Measurements from ENCODE around the gene CELF4. TPM values are rescaled to one million over a fixed set of nuclear protein-coding genes. Genes with fewer than 3 reads are reported as not detected.

Gene CELF4
- total and polyA plus RNA-seq, 2 experiments from 2014 or later: 0.24 TPM; not detected in 1

DNA sequence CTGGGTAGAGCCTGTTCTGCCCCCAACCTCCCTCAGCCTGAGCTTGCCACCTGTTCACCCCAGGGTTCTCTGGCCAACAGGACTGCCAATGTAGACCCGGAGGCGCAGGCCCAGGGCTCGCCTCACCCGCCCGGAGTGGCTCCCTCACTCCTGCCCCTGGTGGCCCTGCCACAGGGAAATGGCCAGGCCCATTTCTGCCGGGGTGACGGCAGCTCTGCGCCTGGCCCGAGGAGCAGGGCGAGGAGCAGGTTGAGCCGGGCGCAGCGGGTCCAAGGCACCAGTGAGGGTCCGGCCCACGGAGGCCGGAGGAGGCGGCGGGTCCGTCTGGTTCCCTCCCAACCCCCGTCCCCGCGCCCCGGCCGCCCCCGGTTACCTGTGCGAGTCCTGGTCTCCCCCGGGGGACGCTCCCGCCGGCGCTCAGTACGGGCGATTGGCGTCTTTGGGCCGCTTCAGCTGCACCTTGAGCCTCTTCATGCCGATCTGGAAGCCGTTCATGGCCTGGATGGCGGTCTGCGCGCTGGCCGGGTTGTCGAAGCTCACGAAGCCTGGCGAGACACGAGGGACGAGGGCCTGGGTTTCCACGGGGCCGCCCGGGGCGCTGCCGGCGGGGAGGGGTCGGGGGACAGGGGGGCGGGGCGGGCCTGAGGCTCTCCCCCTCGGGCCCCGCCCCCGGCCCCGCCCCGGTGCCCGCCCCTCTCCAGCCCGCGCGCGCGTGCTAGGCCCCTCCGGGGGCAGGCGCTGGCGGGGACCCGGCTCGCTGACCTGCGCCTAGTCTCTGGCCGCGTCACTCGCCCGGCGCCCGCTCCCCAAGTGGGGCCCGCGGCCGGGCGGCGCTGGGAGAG, 312.0 kb downstream of the CELF4 start:
- H3K4me3 ChIP-seq: no peak overlapping the region

DNA sequence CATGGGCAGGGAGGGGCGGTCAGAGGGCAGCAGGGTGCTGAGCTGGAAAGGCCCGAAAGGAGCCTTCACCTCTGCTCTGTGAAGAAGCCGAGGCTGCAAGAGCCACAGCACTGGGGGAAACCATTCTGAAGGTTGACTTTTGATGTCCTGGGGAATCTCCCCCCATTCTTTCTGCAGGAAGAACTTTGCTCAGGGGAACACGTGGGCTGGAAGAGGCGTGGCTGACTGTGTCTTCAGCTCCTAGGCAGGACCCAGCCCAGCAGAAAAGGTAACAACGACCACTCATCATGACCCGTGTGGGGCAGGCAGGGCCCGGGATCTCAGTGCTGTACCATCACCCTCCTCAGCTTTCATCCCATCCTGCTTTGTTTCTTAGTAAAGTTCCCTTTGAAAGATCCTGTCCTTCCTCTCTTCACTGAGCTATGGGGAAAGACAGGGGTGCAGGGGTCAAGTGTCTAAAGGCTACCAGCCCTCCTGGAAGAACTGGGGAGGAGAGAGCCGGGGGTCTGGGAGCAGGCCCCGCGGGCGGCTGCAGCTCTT, 312.7 kb downstream of the CELF4 start:
- no peak for DNase-seq
- TF ChIP-seq EZH2 (IDR thresholded peaks at IDR 0.05; ENCODE audit: insufficient read depth, poor library complexity, severe bottlenecking) (no peak), EZH2phosphoT487 (IDR thresholded peaks at IDR 0.05; ENCODE audit: insufficient read depth, low read depth) (no peak)

More for the DNA sequence above, 312.0 kb downstream of the CELF4 start:
- no peaks in the 10 kb centered on the region for H3K4me1 ChIP-seq (ENCODE audit: insufficient read depth)
- no peaks in the 10 kb centered on the region for H3K9me2 ChIP-seq (ENCODE audit: insufficient read depth)
- in situ Hi-C loops (cut with MboI): no loop called here
- H2AFZ ChIP-seq: no peak overlapping the region
- peaks cover 55% of the 10 kb centered on the region for H3K27me3 ChIP-seq (replicated peaks; ENCODE audit: insufficient read depth)
- no peaks in the 10 kb centered on the region for H3F3A ChIP-seq (ENCODE audit: insufficient read depth)
- H3K9ac ChIP-seq: no peak overlapping the region
- H3K79me2 ChIP-seq (ENCODE audit: insufficient read depth): no peaks in the 10 kb centered on the region
- no peak overlapping the region for H3K4me2 ChIP-seq (ENCODE audit: unreplicated experiment)
- H3K9me3 ChIP-seq (ENCODE audit: low read depth): no peaks in the 10 kb centered on the region
- no peaks in the 10 kb centered on the region for H4K20me1 ChIP-seq (ENCODE audit: insufficient read depth)
- H3K27ac ChIP-seq: no peak overlapping the region
- TF ChIP-seq EZH2phosphoT487 (IDR thresholded peaks at IDR 0.05; ENCODE audit: insufficient read depth, low read depth) (no peak), EZH2 (IDR thresholded peaks at IDR 0.05; ENCODE audit: insufficient read depth, poor library complexity, severe bottlenecking) (no peak)
- 17 to 24% methylated on average over 23 to 32 of the region's 83 CpGs for WGBS, 2 experiments (ENCODE audit: low coverage in 1 of 2, low lambda C conversion rate in 2 of 2, missing lambda C conversion rate in 2 of 2)
- H3K36me3 ChIP-seq (ENCODE audit: low read depth): no peaks in the 10 kb centered on the region
- DNase-seq: peak; percentile 25

DNA sequence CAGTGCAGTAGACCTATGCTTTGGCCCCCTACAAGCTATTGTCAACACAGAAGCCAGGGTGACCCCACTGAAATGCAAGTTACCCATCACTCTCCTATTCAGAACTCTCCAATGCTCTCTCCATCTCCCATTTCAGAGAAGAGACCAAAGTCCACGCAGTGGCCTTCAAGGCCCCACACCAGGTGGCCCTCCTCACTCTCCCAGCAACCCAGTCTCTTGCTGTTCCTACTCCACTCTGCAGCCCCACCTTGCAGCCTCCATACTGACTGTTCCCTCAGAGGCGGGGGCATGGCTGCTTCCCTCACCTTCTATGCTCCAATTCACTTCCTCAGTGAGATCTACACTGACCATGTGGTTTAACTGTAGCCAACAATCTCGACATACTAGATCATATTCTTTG, 313.3 kb downstream of the CELF4 start:
- 56 to 67% methylated on average over 3 of the region's 3 CpGs for WGBS, 2 experiments (ENCODE audit: low coverage in 1 of 2, low lambda C conversion rate in 2 of 2, missing lambda C conversion rate in 2 of 2)
- Histone ChIP-seq H3K27me3 (replicated peaks; ENCODE audit: insufficient read depth) (peaks cover 55% of the 10 kb centered on the region), H2AFZ (no peak overlapping the region), H3K4me3 (no peak overlapping the region), H3K79me2 (ENCODE audit: insufficient read depth) (no peaks in the 10 kb centered on the region), H3K9ac (no peak overlapping the region), H3K9me3 (ENCODE audit: low read depth) (no peaks in the 10 kb centered on the region), H3K4me1 (ENCODE audit: insufficient read depth) (no peaks in the 10 kb centered on the region), H3K4me2 (ENCODE audit: unreplicated experiment) (no peak overlapping the region), H3F3A (ENCODE audit: insufficient read depth) (no peaks in the 10 kb centered on the region), H3K9me2 (ENCODE audit: insufficient read depth) (no peaks in the 10 kb centered on the region), H3K27ac (no peak overlapping the region), H4K20me1 (ENCODE audit: insufficient read depth) (no peaks in the 10 kb centered on the region), H3K36me3 (ENCODE audit: low read depth) (no peaks in the 10 kb centered on the region)
- in situ Hi-C loops (cut with MboI): no loop called here
- TF ChIP-seq EZH2 (IDR thresholded peaks at IDR 0.05; ENCODE audit: insufficient read depth, poor library complexity, severe bottlenecking): no peak
- TF ChIP-seq EZH2phosphoT487 (IDR thresholded peaks at IDR 0.05; ENCODE audit: insufficient read depth, low read depth): no peak
- DNase-seq: no peak

More for the DNA sequence above, 312.7 kb downstream of the CELF4 start:
- H3K9me2 ChIP-seq (ENCODE audit: insufficient read depth): no peaks in the 10 kb centered on the region
- no peaks in the 10 kb centered on the region for H4K20me1 ChIP-seq (ENCODE audit: insufficient read depth)
- 63% methylated on average over 11 to 12 of the region's 12 CpGs for WGBS, 2 experiments (ENCODE audit: low coverage in 1 of 2, low lambda C conversion rate in 2 of 2, missing lambda C conversion rate in 2 of 2)
- H3K27ac ChIP-seq: no peak overlapping the region
- no peak overlapping the region for H3K9ac ChIP-seq
- no peaks in the 10 kb centered on the region for H3K9me3 ChIP-seq (ENCODE audit: low read depth)
- no peaks in the 10 kb centered on the region for H3K4me1 ChIP-seq (ENCODE audit: insufficient read depth)
- H2AFZ ChIP-seq: no peak overlapping the region
- H3K79me2 ChIP-seq (ENCODE audit: insufficient read depth): no peaks in the 10 kb centered on the region
- in situ Hi-C loops (cut with MboI): no loop called here
- H3K4me2 ChIP-seq (ENCODE audit: unreplicated experiment): no peak overlapping the region
- H3F3A ChIP-seq (ENCODE audit: insufficient read depth): no peaks in the 10 kb centered on the region
- H3K27me3 ChIP-seq (replicated peaks; ENCODE audit: insufficient read depth): peaks cover 55% of the 10 kb centered on the region
- H3K36me3 ChIP-seq (ENCODE audit: low read depth): no peaks in the 10 kb centered on the region
- H3K4me3 ChIP-seq: no peak overlapping the region

DNA sequence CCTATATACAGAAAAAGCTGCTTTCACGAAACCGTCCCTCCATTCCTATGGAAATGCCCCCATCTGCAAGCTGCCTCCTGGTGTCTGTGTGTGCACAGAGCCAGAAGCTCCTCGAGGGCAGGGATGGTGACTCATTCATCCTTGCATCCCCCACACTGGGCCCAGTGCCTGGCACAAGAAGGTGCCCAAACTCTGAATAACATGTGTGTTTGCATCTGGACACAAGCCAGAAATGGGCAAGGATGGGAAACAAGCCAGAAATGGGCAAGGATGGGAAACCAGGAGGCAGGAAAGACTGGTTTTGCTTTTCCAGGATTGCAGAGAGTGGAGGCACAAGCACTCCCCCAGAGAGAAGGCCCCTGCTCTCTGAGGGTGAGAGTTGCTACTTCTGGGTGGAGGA, 313.9 kb downstream of the CELF4 start:
- TF ChIP-seq EZH2 (IDR thresholded peaks at IDR 0.05; ENCODE audit: insufficient read depth, poor library complexity, severe bottlenecking): no peak
- TF ChIP-seq EZH2phosphoT487 (IDR thresholded peaks at IDR 0.05; ENCODE audit: insufficient read depth, low read depth): no peak
- no peaks in the 10 kb centered on the region for H3K4me1 ChIP-seq (ENCODE audit: insufficient read depth)
- H3K4me3 ChIP-seq: no peak overlapping the region
- peak; percentile 11 for DNase-seq
- no peak overlapping the region for H2AFZ ChIP-seq
- no peaks in the 10 kb centered on the region for H3K36me3 ChIP-seq (ENCODE audit: low read depth)
- no peak overlapping the region for H3K9ac ChIP-seq
- peaks cover 50% of the 10 kb centered on the region for H3K27me3 ChIP-seq (replicated peaks; ENCODE audit: insufficient read depth)
- H4K20me1 ChIP-seq (ENCODE audit: insufficient read depth): no peaks in the 10 kb centered on the region
- H3K79me2 ChIP-seq (ENCODE audit: insufficient read depth): no peaks in the 10 kb centered on the region
- H3K9me2 ChIP-seq (ENCODE audit: insufficient read depth): no peaks in the 10 kb centered on the region
- WGBS, 2 experiments (ENCODE audit: low coverage in 1 of 2, low lambda C conversion rate in 2 of 2, missing lambda C conversion rate in 2 of 2): 49 to 50% methylated on average over 3 of the region's 3 CpGs
- H3K9me3 ChIP-seq (ENCODE audit: low read depth): no peaks in the 10 kb centered on the region
- H3F3A ChIP-seq (ENCODE audit: insufficient read depth): no peaks in the 10 kb centered on the region
- no peak overlapping the region for H3K4me2 ChIP-seq (ENCODE audit: unreplicated experiment)
- no peak overlapping the region for H3K27ac ChIP-seq
- in situ Hi-C loops (cut with MboI): no loop called here

All from GM23248 (cell line).